Tibial nerve (tissue), 3 donors: ENCODE data around the gene HES5.

Source experiments
- CTCF ChIP-seq, 5 experiments: fragments of 200-600 bp in 3 of 5; fragments of 450-650 bp in 2 of 5; sonication (generic) in 3 of 5; IDR thresholded peaks; one replicate each; pipeline ENCODE4 v1.5.1; 2016 to 2019; ENCODE audit warnings: antibody characterized with exemption in 5 of 5, mild to moderate bottlenecking in 3 of 5, moderate library complexity in 2 of 5
- POLR2A ChIP-seq, 2 donors: fragments of 450-650 bp; IDR thresholded peaks; one replicate each; pipeline ENCODE4 v1.6.1; 2017; ENCODE audit warnings: antibody characterized with exemption in 2 of 2, mild to moderate bottlenecking in 2 of 2, moderate library complexity in 2 of 2

- TF ChIP-seq CTCF (IDR thresholded peaks at IDR 0.05) (no peak), POLR2A (IDR thresholded peaks at IDR 0.05) (no peak)
Observed at GRCh38 chr1:2544875-2545640, 15.0 kb upstream of the HES5 start.
